Lung (tissue), 16 donors: Measurements from ENCODE around the gene ZW10. TPM values are rescaled to one million over a fixed set of nuclear protein-coding genes. Genes with fewer than 3 reads are reported as not detected.
A peak's percentile ranks its signal among the peaks of the same experiment; 100 is the strongest.

Experiments used
- ATAC-seq: fragments of 200-7000 bp; cut with Tn5 transposase; one replicate; pipeline ENCODE4 v1.9.1; 2020; ENCODE audit warnings: moderate number of reproducible peaks; ENCODE audit not compliant: insufficient read depth, low FRiP score
- DNase-seq, 3 donors: peaks; one replicate each; pipeline ENCODE4 v3.0.0-alpha.2; 2013 to 2017
- H3K27ac ChIP-seq, 2 donors: one replicate each; pipeline ENCODE4 v1.5.1; 2013; ENCODE audit warnings: mild to moderate bottlenecking in 2 of 2, moderate library complexity in 2 of 2, control low read depth in 1 of 2, inconsistent platforms in 1 of 2, low read depth in 1 of 2, low read length in 1 of 2
- H3K27me3 ChIP-seq, 3 donors: one replicate each; pipeline ENCODE4 v1.5.1; 2013; ENCODE audit warnings: low read length in 2 of 3; ENCODE audit not compliant: control insufficient read depth in 3 of 3, insufficient read depth in 3 of 3
- H3K36me3 ChIP-seq, 4 donors: one replicate each; pipeline ENCODE4 v1.5.1; 2013; ENCODE audit warnings: low read length in 4 of 4, mild to moderate bottlenecking in 1 of 4, moderate library complexity in 1 of 4; ENCODE audit not compliant: control insufficient read depth in 4 of 4, insufficient read depth in 4 of 4
- H3K4me1 ChIP-seq, 5 donors: one replicate each; pipeline ENCODE4 v1.5.1; 2013; ENCODE audit warnings: low read length in 5 of 5, mild to moderate bottlenecking in 2 of 5, moderate library complexity in 1 of 5; ENCODE audit not compliant: control insufficient read depth in 5 of 5, insufficient read depth in 5 of 5
- H3K4me3 ChIP-seq: one replicate; pipeline ENCODE4 v1.5.1; 2013; ENCODE audit warnings: mild to moderate bottlenecking, control low read depth, moderate library complexity
- H3K9ac ChIP-seq, 2 donors: one replicate each; pipeline ENCODE4 v1.5.1; 2013; ENCODE audit warnings: low read length in 2 of 2, control low read depth in 1 of 2; ENCODE audit not compliant: insufficient read depth in 1 of 2
- H3K9me3 ChIP-seq, 4 donors: one replicate each; pipeline ENCODE4 v1.5.1; 2013; ENCODE audit warnings: low read length in 3 of 4, mild to moderate bottlenecking in 1 of 4, moderate library complexity in 1 of 4; ENCODE audit not compliant: control insufficient read depth in 4 of 4, insufficient read depth in 3 of 4
- WGBS, 2 donors: extraction: QIAGEN DNeasy Blood & Tissue Kit; methylation state at CpG; one replicate each; pipeline ENCODE4 v1.1.7; 2013; 5-methylcytosine and 5-hydroxymethylcytosine counted together
- long read RNA-seq, 5 donors: transcript quantifications; one replicate each; lab custom pipeline, GENCODE V29; 2026
- polyA plus RNA-seq, 2 donors: library from polyadenylated mRNA; stranded (reverse); fragments of 200-250 nt; gene quantifications; one replicate each; pipeline ENCODE4 v1.2.1, GENCODE V29; 2013
- total RNA-seq, 2 donors: library from RNA; depleted of rRNA in 1 of 2; stranded (reverse); fragments of >200 nt in 1 of 2; gene quantifications; one replicate each; pipeline ENCODE4 v1.2.1, GENCODE V29; 2014 to 2021
- TF ChIP-seq, protein P1 (sequence below): IDR thresholded peaks from 2 replicates; pipeline ENCODE4 v1.5.1; 2012; ENCODE audit warnings: mild to moderate bottlenecking; ENCODE audit errors: control extremely low read depth, extremely low read depth
- donor health status: control.
- donor health status: control.
- donor health status: Bipolar disorder and iron deficiency.
- donor health status: healthy.
- donor health status: DM: yes; HTN: yes; CAD: no.

Gene ZW10, protein sequence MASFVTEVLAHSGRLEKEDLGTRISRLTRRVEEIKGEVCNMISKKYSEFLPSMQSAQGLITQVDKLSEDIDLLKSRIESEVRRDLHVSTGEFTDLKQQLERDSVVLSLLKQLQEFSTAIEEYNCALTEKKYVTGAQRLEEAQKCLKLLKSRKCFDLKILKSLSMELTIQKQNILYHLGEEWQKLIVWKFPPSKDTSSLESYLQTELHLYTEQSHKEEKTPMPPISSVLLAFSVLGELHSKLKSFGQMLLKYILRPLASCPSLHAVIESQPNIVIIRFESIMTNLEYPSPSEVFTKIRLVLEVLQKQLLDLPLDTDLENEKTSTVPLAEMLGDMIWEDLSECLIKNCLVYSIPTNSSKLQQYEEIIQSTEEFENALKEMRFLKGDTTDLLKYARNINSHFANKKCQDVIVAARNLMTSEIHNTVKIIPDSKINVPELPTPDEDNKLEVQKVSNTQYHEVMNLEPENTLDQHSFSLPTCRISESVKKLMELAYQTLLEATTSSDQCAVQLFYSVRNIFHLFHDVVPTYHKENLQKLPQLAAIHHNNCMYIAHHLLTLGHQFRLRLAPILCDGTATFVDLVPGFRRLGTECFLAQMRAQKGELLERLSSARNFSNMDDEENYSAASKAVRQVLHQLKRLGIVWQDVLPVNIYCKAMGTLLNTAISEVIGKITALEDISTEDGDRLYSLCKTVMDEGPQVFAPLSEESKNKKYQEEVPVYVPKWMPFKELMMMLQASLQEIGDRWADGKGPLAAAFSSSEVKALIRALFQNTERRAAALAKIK
- 10 to 100 TPM; 10.7 to 18.5 TPM for total RNA-seq
- polyA plus RNA-seq = 1 to 10 TPM; 3.2 to 8.7 TPM
- long read RNA-seq, donor 1, partial matches to known transcripts = 5 of 7 reads
- long read RNA-seq, donor 1, other reads (novel, unspliced or antisense) = 0 of 7 reads
- long read RNA-seq, donor 2 = 0 reads
- long read RNA-seq, donor 3, partial matches to known transcripts = 0 of 2 reads
- long read RNA-seq, donor 3, other reads (novel, unspliced or antisense) = 0 of 2 reads
- long read RNA-seq, donor 4 = 0 reads
- long read RNA-seq, donor 5, partial matches to known transcripts = 13 of 15 reads
- long read RNA-seq, donor 5, other reads (novel, unspliced or antisense) = 0 of 15 reads

DNA sequence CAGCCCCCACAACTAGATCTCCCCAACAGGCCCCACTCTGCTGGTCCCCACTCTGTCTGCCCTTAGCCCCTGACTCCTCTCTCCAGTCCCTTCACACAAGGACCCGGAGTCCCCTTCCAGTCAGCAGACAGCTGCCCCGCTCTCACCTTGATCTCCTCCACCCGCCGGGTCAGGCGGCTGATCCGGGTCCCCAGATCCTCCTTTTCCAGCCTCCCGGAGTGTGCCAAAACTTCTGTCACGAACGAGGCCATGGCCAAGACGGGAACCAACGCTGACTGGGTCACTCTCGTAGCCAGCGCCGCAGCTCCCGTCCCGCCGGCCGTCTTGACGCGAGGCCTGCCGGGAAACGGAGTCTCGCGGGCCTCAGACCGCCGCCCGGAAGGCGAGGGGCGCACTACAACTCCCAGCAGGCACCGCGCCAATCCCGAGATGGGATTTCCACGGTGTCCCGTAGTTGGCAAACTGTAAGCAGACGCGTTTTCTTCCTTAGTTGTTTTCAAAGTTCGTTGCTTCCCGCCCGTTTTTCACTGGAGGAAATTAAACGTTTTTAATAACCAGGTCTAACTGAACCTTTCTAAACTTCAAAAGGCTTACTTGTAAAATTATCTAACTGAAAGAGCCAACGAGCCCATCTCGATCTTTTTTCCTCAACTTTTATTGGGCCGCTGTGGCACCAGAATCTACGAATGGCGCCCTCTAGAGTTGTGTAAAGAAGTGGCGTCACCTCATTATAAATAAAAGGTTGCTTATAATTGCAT, at the start of gene ZW10:
Gene ZW10 (minus strand): TSS at position 277 of the 758 bp plus-strand sequence. CDS start 26 bp downstream, at position 251.
- peak; percentile 99 for ATAC-seq
- no peaks in the 10 kb centered on the region for H3K9me3 ChIP-seq
- peaks cover 0 to 8% (median 0%) of the 10 kb centered on the region in 3 donors for H3K27me3 ChIP-seq
- TF ChIP-seq, protein P1, sequence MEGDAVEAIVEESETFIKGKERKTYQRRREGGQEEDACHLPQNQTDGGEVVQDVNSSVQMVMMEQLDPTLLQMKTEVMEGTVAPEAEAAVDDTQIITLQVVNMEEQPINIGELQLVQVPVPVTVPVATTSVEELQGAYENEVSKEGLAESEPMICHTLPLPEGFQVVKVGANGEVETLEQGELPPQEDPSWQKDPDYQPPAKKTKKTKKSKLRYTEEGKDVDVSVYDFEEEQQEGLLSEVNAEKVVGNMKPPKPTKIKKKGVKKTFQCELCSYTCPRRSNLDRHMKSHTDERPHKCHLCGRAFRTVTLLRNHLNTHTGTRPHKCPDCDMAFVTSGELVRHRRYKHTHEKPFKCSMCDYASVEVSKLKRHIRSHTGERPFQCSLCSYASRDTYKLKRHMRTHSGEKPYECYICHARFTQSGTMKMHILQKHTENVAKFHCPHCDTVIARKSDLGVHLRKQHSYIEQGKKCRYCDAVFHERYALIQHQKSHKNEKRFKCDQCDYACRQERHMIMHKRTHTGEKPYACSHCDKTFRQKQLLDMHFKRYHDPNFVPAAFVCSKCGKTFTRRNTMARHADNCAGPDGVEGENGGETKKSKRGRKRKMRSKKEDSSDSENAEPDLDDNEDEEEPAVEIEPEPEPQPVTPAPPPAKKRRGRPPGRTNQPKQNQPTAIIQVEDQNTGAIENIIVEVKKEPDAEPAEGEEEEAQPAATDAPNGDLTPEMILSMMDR = peak; percentile 53
- H3K4me3 ChIP-seq = peak within 1 kb of the TSS; percentile 65
- DNase-seq = peak; percentile 98 to 99 (median 99)
- peaks cover 0 to 7% (median 4%) of the 10 kb centered on the region in 5 donors for H3K4me1 ChIP-seq
- H3K36me3 ChIP-seq = peaks cover 4 to 8% (median 5%) of the 10 kb centered on the region in 4 donors
- peak within 1 kb of the TSS; percentile 67 to 85 for H3K27ac ChIP-seq
- peak within 1 kb of the TSS; percentile 87 to 94 for H3K9ac ChIP-seq
- WGBS, 2 donors = 0 to 1% methylated on average over 46 of the region's 46 CpGs

DNA sequence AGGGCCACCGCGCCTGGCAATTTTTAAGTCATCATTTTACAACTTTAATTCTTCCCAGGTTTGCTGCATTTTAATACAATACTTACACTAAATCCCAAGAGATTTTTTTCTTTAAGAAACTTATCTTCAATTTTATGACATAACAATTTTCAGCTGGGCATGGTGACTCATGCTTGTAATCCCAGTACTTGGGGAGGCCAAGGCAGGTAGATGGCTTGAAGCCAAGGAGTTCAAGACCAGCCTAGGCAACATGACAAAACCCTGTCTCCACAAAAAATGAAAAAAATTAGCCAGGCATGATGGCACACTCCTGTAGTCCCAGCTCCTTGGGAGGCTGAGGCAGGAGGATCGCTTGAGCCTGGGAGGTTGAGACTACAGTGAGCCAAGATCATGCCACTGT, 44.9 kb upstream of the ZW10 start:
- Histone ChIP-seq H3K9me3 (no peaks in the 10 kb centered on the region), H3K27ac (no peak overlapping the region), H3K9ac (no peak overlapping the region), H3K4me1 (no peaks in the 10 kb centered on the region), H3K27me3 (no peaks in the 10 kb centered on the region), H3K4me3 (no peak overlapping the region), H3K36me3 (peaks cover 8 to 24% (median 15%) of the 10 kb centered on the region in 4 donors)
- no peak for ATAC-seq
- WGBS, 2 donors = 96 to 98% methylated on average over 3 of the region's 3 CpGs
- DNase-seq = no peak
- TF ChIP-seq, protein P1 = no peak

DNA sequence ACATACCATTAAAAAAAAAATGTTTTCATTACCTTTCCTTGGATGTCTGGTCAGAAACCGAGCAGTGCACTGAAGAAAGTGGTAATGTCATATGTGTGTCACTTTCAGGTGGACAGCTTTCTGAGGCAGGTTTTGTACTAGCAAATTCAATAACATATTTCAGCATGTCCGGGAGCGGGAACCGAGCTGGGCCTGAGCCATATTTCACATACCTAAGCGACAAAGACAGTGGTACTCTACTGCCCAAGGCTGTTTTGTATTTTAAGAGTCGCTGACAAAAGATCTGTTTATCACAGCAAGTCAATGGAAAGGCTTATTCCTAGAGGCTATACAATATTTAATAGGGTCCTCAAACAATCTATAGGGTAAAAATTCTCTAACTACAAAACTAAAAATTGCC, 44.1 kb upstream of the ZW10 start:
- H3K4me3 ChIP-seq = no peak overlapping the region
- no peak overlapping the region for H3K27ac ChIP-seq
- TF ChIP-seq, protein P1 = no peak
- no peak overlapping the region for H3K9ac ChIP-seq
- 96 to 97% methylated on average over 6 of the region's 6 CpGs for WGBS, 2 donors
- no peaks in the 10 kb centered on the region for H3K27me3 ChIP-seq
- DNase-seq (no peak), ATAC-seq (no peak)
- no peaks in the 10 kb centered on the region for H3K4me1 ChIP-seq
- H3K36me3 ChIP-seq = peaks cover 9 to 22% (median 13%) of the 10 kb centered on the region in 4 donors
- no peaks in the 10 kb centered on the region for H3K9me3 ChIP-seq
